Activated CD8-positive, alpha-beta T cell treated with anti-CD3 and anti-CD28 coated beads for 36 hours (primary cell): ENCODE results near the gene LCE3D. TPM values are rescaled to one million over a fixed set of nuclear protein-coding genes. Genes with fewer than 3 reads are reported as not detected.
"Not testable (repeated sequence)": the region's sequence is repeated elsewhere in the genome, so short reads cannot be mapped to it uniquely, and the experiment has no call there.

Source experiments
- ATAC-seq: fragments of 200-7000 bp; cut with Tn5 transposase; one replicate; pipeline ENCODE4 v1.10.0; 2021; ENCODE audit warnings: mild to moderate bottlenecking, moderate library complexity
- CTCF ChIA-PET: fragments of 350-600 bp; sonication (Branson Sonifier 250); formaldehyde crosslinking; loops from one replicate; lab custom pipeline; 2021; ENCODE audit warnings: antibody characterized with exemption; lab: Charles Lee
- POLR2A ChIA-PET: fragments of 350-600 bp; sonication (Branson Sonifier 250); formaldehyde crosslinking; loops from one replicate; lab custom pipeline; 2021; ENCODE audit warnings: antibody characterized with exemption; lab: Charles Lee
- DNase-seq: peaks from one replicate; pipeline ENCODE4 v3.0.0-alpha.2; 2020
- H3K27ac Mint-ChIP-seq: one replicate; pipeline ENCODE4 v1.8.0; 2021; ENCODE audit warnings: mild to moderate bottlenecking, mixed read lengths
- H3K27me3 Mint-ChIP-seq: one replicate; pipeline ENCODE4 v1.8.0; 2021; ENCODE audit warnings: mixed read lengths
- H3K36me3 Mint-ChIP-seq: one replicate; pipeline ENCODE4 v1.8.0; 2021; ENCODE audit warnings: low read depth, mixed read lengths
- H3K4me1 Mint-ChIP-seq: one replicate; pipeline ENCODE4 v1.8.0; 2021; ENCODE audit warnings: low read depth, mixed read lengths
- H3K4me3 Mint-ChIP-seq: one replicate; pipeline ENCODE4 v1.8.0; 2021; ENCODE audit warnings: mild to moderate bottlenecking, moderate library complexity, mixed read lengths
- H3K9me3 Mint-ChIP-seq: one replicate; pipeline ENCODE4 v1.8.0; 2021; ENCODE audit warnings: mixed read lengths
- CTCF ChIP-seq: fragments of 200-600 bp; IDR thresholded peaks from one replicate; pipeline ENCODE4 v1.8.0; 2022; ENCODE audit warnings: antibody characterized with exemption, mild to moderate bottlenecking
- intact Hi-C: fragments of 100-400 bp; cut with micrococcal nuclease; formaldehyde crosslinking; loops from one replicate; pipeline ENCODE4 v1.10.0; 2022
- total RNA-seq, 2 experiments: library from RNA; stranded (reverse); gene quantifications; one replicate each; pipeline ENCODE4 v1.2.3, GENCODE V29; 2021

LCE3D gene
- total RNA-seq, 2 experiments from 2014 or later, result not detected

- ATAC-seq, result no peak
- intact Hi-C loops, result no loop called here
- POLR2A ChIA-PET, result no interaction called here
Observed at GRCh38 chr1:152613511-152613910, 33.2 kb upstream of the LCE3D start, which contains the start of gene LCE3B. TSS of gene LCE3B (plus strand) at chr1:152613811. CDS start at chr1:152613811, 0 bp downstream.

GRCh38 chr1:152599934-152600333, 19.6 kb upstream of the LCE3D start, which contains the start of gene LCE3C:
TSS of gene LCE3C (plus strand) at chr1:152600234. CDS start at chr1:152600732, 498 bp downstream.
- POLR2A ChIA-PET, result no interaction called here
- Mint-ChIP-seq H3K36me3 (no peaks in the 10 kb centered on the region), H3K27ac (no peak within 1 kb of the TSS), H3K4me1 (no peaks in the 10 kb centered on the region), H3K4me3 (no peak within 1 kb of the TSS), H3K9me3 (no peaks in the 10 kb centered on the region), H3K27me3 (no peaks in the 10 kb centered on the region)
- intact Hi-C loops, result no loop called here
- CTCF ChIA-PET, result no interaction called here
- no peak for ATAC-seq
- no peak for DNase-seq
- TF ChIP-seq CTCF, result no peak

More at GRCh38 chr1:152613511-152613910, 33.2 kb upstream of the LCE3D start, which contains the start of gene LCE3B:
- H3K9me3 Mint-ChIP-seq, result peaks cover 2% of the 10 kb centered on the region
- H3K4me3 Mint-ChIP-seq, result no peak within 1 kb of the TSS
- no peak for DNase-seq
- CTCF ChIA-PET, result no interaction called here
- H3K36me3 Mint-ChIP-seq, result no peaks in the 10 kb centered on the region
- H3K27ac Mint-ChIP-seq, result no peak within 1 kb of the TSS
- TF ChIP-seq CTCF, result no peak
- no peaks in the 10 kb centered on the region for H3K27me3 Mint-ChIP-seq
- no peaks in the 10 kb centered on the region for H3K4me1 Mint-ChIP-seq

GRCh38 chr1:152596986-152597385, 16.7 kb upstream of the LCE3D start:
- H3K36me3 Mint-ChIP-seq, result no peaks in the 10 kb centered on the region
- no peak for ATAC-seq
- intact Hi-C loops, result no loop called here
- H3K4me1 Mint-ChIP-seq, result no peaks in the 10 kb centered on the region
- DNase-seq, result no peak
- H3K27ac Mint-ChIP-seq, result no peak overlapping the region
- no peak for TF ChIP-seq CTCF
- ChIA-PET POLR2A (no interaction called here), CTCF (no interaction called here)
- no peaks in the 10 kb centered on the region for H3K27me3 Mint-ChIP-seq
- no peak overlapping the region for H3K4me3 Mint-ChIP-seq
- no peaks in the 10 kb centered on the region for H3K9me3 Mint-ChIP-seq

- H3K36me3 Mint-ChIP-seq, result no peaks in the 10 kb centered on the region
- H3K27me3 Mint-ChIP-seq, result peaks cover under 1% of the 10 kb centered on the region
- ChIA-PET POLR2A (no interaction called here), CTCF (no interaction called here)
- no peak for DNase-seq
- no peak overlapping the region for H3K4me3 Mint-ChIP-seq
- H3K4me1 Mint-ChIP-seq, result no peaks in the 10 kb centered on the region
- TF ChIP-seq CTCF, result no peak
- no peak overlapping the region for H3K27ac Mint-ChIP-seq
- intact Hi-C loops, result no loop called here
- ATAC-seq, result no peak
- H3K9me3 Mint-ChIP-seq, result no peaks in the 10 kb centered on the region
Observed at GRCh38 chr1:152585586-152585985, 5.3 kb upstream of the LCE3D start.

GRCh38 chr1:152582647-152583046, 2.3 kb upstream of the LCE3D start:
- Mint-ChIP-seq H3K4me1 (no peaks in the 10 kb centered on the region), H3K27ac (no peak overlapping the region), H3K36me3 (no peaks in the 10 kb centered on the region), H3K4me3 (no peak overlapping the region), H3K27me3 (peaks cover 8% of the 10 kb centered on the region), H3K9me3 (no peaks in the 10 kb centered on the region)
- ChIA-PET POLR2A (no interaction called here), CTCF (no interaction called here)
- ATAC-seq (no peak), DNase-seq (no peak)
- TF ChIP-seq CTCF, result no peak
- intact Hi-C loops, result no loop called here

- H3K36me3 Mint-ChIP-seq, H3K4me3 Mint-ChIP-seq, ATAC-seq, intact Hi-C loops, H3K27me3 Mint-ChIP-seq, H3K27ac Mint-ChIP-seq, H3K9me3 Mint-ChIP-seq, DNase-seq, CTCF ChIA-PET, H3K4me1 Mint-ChIP-seq: not testable (repeated sequence)
- POLR2A ChIA-PET, result interaction anchor here (0.7 kb wide), 1 partner anchor 525 kb away, joined by 3 read pairs; no protein-coding TSS in a partner anchor
Observed at GRCh38 chr1:152579526-152579925, 790 bp downstream of the LCE3D start.
